GM18502 (cell line): Measurements from ENCODE around the gene ZFAND6.

Experiments used
- ATAC-seq: cut with Tn5 transposase; IDR thresholded peaks from one replicate; pipeline ENCODE4 v1.9.1; 2021; ENCODE audit warnings: mild to moderate bottlenecking; ENCODE audit not compliant: unreplicated experiment, poor library complexity

The ZFAND6 gene

DNA sequence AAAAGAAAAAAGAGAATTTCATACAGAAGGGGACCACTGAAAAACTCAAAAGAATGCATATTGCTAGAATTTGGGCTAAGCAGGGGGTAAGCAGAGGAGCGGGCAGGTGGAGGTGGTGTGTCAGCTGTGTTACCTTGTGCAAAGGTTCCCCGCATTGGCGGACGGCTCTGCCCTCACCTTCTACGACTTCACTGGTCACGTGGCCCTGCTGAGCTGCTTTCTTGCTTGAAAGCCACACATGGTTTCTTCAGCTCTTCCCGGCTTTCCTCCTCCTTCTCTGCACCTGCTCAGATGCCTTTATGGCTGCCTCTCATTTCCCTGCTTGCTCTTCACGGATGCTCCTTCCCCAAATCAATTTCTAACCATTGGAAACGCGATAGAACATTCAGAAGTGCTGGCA, 123.8 kb downstream of the ZFAND6 start:
- no peak for ATAC-seq

DNA sequence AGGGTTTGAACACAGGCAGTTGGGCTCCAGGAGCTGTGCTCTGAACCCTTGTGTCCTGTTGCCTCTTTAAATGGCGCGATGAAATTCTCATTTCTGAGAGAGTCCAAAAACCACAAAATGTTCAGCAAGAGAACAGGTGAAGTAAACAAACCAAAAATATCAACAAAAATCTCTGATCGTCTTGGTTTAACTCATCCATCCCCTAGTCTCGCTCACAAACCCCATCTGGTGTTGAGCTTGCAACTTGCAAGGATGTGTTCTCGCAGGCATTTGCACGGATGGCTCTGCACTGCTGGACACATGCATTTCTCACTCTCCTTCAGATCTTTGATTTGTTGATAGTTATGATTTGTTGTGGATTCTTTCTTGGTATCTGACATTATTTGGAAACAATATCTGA, 124.4 kb downstream of the ZFAND6 start:
- ATAC-seq = no peak

DNA sequence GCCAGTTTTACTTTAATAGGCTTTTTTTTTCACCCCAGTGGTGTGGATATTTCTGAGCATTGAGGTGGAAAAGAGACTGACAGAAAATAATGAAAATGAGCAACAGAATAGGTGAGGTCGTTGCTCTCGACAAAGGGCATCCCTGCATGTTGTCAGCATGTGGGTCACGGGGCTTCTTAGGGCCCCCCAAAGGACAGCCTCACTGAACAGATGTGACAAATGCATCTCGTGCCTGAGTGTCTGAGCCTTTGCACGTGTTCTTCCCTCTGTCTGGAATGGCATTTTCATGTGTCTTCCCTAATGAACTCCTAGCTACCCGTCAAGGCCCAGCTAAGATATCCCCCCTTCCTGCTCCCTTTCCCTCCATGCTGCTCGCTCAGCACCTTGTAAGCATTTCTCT, 125.1 kb downstream of the ZFAND6 start:
- ATAC-seq = no peak

DNA sequence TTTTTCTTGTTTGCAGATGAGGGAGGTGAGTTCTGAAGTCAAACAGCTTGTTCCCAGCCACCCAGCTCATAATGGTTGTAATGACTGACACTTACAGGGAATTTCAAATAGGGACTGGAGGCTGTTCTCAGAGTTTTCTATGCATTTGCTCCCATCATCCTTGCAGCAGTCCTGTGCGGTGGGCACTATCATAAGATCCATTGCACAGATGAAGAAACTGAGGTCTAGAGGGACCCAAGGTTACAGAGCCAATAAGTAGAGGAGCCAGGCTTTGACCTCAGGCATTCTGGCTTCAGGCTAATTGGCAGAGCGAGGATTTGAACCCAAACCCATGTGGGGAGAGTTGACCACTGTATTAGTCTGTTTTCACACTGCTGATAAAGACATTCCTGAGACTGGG, 125.7 kb downstream of the ZFAND6 start:
- ATAC-seq = no peak

DNA sequence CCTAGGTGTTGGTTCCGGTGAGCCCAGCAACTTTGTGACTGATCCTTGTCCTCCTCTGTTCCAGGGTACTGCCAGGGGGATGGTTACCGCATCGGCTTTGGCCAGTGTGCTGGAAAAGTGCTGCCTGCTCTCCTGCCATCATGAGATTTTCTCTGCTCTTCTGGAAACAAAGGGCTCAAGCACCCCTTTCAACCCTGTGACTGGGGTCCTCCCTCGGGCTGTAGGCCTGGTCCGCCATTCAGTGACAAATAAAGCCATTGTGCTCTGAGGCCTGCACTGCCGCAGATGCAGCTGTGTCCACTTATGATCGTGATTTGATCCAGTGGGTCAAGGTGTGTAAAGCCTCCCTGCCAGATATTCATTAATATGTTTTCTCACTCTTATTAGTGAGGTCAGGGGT, 126.6 kb downstream of the ZFAND6 start:
- ATAC-seq = no peak

DNA sequence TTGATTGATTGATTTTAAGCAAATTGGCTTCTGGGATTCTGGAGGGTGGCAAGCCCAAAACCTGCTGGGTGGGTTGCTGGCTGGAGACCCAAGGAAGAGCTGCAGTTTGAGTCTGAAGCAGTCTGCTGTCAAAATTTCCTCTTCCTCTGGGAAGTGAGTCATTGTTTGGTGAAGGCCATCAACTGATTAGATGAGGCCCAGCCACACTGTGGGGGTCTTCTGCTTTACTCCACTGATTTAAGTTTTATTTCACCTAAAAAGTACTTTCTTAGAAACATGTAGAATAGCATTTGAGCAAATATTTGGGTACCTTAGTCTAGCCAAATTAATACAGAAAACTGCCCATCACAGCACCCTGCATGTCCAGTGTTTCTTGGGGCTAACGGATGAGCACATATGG, 127.1 kb downstream of the ZFAND6 start:
- ATAC-seq = no peak
